Nephron progenitor cell (in vitro differentiated cells): Measurements from ENCODE around the gene ARID3C.

Source experiments
- DNase-seq: peaks from one replicate; pipeline ENCODE4 v3.0.0; 2021
- H3K27ac Mint-ChIP-seq: 2 replicates; pipeline ENCODE4 v1.8.0; 2021; ENCODE audit warnings: mild to moderate bottlenecking, moderate library complexity, mixed read lengths
- H3K27me3 Mint-ChIP-seq: 2 replicates; pipeline ENCODE4 v1.8.0; 2021; ENCODE audit warnings: mild to moderate bottlenecking, low read depth, mixed read lengths; ENCODE audit not compliant: poor library complexity
- H3K36me3 Mint-ChIP-seq: 2 replicates; pipeline ENCODE4 v1.8.0; 2021; ENCODE audit warnings: low read depth, mixed read lengths
- H3K4me1 Mint-ChIP-seq: 2 replicates; pipeline ENCODE4 v1.8.0; 2021; ENCODE audit warnings: mixed read lengths
- H3K4me3 Mint-ChIP-seq: 2 replicates; pipeline ENCODE4 v1.8.0; 2021; ENCODE audit warnings: mild to moderate bottlenecking, moderate library complexity, mixed read lengths
- H3K9me3 Mint-ChIP-seq: 2 replicates; pipeline ENCODE4 v1.8.0; 2021; ENCODE audit warnings: mild to moderate bottlenecking, moderate library complexity, mixed read lengths
- TF ChIP-seq, protein P1 (sequence below): fragments of 200-600 bp; sonication (generic); IDR thresholded peaks from 2 replicates; pipeline ENCODE4 v1.5.0; 2021; ENCODE audit warnings: antibody characterized with exemption

The ARID3C gene

DNA sequence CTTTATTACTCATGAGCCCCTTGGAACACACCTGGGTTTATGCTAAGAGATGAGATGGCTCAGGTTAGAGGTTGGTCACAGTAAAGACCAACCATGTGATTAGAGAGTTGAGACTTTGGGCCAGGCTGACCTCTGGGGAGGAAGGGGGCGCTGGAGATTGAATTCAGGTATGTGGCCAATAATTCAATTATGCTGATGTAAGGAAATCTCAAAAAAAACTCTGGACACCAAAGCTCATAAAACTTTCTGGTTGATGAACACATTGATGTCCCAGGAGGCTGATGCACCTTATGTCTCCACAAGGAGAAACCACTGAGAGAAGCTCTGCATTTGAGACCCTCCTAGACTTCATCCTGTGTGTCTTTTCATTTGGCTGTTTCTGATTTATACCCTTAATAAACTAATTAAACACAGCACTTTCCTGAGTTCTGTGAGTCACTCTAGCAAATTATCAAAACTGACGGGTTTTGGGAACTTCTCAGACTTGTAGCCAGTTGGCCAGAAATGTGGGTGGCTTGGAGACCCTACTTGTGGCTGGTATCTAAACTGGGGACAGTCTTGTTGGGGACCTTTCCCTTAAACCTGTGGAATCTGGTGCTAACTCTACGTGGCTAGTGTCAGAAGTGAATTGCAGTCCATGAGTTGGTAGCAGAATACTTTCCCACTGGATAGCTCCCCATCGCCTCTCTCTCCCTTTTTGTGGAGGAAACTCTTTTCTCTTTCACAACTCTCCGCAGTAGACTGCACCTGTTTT lies 41.1 kb upstream of the ARID3C start:
- Mint-ChIP-seq H3K36me3 (peaks cover 42% of the 10 kb centered on the region), H3K9me3 (peaks cover 9% of the 10 kb centered on the region), H3K27me3 (no peaks in the 10 kb centered on the region), H3K27ac (peak overlapping the region; percentile 27), H3K4me1 (peaks cover 24% of the 10 kb centered on the region), H3K4me3 (no peak overlapping the region)
- no peak for DNase-seq
- TF ChIP-seq, protein P1, sequence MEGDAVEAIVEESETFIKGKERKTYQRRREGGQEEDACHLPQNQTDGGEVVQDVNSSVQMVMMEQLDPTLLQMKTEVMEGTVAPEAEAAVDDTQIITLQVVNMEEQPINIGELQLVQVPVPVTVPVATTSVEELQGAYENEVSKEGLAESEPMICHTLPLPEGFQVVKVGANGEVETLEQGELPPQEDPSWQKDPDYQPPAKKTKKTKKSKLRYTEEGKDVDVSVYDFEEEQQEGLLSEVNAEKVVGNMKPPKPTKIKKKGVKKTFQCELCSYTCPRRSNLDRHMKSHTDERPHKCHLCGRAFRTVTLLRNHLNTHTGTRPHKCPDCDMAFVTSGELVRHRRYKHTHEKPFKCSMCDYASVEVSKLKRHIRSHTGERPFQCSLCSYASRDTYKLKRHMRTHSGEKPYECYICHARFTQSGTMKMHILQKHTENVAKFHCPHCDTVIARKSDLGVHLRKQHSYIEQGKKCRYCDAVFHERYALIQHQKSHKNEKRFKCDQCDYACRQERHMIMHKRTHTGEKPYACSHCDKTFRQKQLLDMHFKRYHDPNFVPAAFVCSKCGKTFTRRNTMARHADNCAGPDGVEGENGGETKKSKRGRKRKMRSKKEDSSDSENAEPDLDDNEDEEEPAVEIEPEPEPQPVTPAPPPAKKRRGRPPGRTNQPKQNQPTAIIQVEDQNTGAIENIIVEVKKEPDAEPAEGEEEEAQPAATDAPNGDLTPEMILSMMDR = no peak

DNA sequence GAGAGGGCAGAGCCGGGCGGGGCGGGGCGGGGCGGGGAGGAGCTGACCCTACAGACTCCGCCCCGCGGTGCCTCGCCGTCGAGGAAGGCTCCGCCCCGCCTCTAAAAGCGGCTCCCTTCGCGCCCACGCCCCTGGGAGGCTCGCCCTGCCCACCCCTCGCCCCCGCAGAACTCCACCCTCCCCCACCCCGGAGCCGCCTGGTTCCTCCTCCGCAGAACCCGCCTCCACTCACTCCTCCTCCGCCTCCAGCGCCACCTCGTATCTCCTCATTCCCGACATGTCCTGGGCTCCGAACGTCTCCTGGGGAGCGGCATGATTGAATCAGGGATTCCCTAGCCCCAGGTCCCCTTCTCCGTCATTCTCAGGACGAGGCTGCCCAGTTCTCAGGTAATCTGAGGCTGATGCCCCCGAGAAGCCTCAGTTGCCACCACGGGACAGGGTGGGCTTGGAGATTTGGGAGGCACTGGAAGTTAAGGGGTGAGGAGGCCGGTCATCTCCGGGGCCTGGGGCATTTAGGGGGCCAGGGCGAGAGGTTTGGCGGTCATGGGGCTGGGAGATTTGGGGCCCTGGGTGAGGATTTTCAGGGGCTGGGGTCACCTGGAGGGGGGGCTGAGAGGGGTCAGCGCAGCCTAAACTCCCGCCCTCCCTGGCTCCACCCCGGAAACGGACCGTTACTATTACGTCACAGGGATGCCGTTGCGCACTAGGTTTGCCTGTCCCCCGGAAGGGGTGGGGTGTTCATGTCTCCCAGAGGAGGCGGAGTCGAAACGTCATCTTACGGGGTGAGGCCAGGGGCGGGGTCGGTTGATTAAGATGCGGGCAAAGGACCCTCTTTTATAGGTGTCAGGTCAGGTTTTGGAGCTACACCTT lies 36.8 kb upstream of the ARID3C start:
- DNase-seq = peak; percentile 92
- Mint-ChIP-seq H3K36me3 (peaks cover 45% of the 10 kb centered on the region), H3K27ac (peak overlapping the region; percentile 99), H3K27me3 (peaks cover 3% of the 10 kb centered on the region), H3K9me3 (peaks cover 9% of the 10 kb centered on the region), H3K4me3 (peak overlapping the region; percentile 85), H3K4me1 (peaks cover 31% of the 10 kb centered on the region)
- TF ChIP-seq, protein P1 = no peak

- no peak for DNase-seq
- peaks cover 9% of the 10 kb centered on the region for H3K9me3 Mint-ChIP-seq
- H3K27me3 Mint-ChIP-seq = peaks cover 6% of the 10 kb centered on the region
- TF ChIP-seq, protein P1 = no peak
- H3K36me3 Mint-ChIP-seq = peaks cover 42% of the 10 kb centered on the region
- H3K4me1 Mint-ChIP-seq = peaks cover 31% of the 10 kb centered on the region
- H3K27ac Mint-ChIP-seq = no peak overlapping the region
- peak overlapping the region; percentile 85 for H3K4me3 Mint-ChIP-seq
Observed at GRCh38 chr9:34665067-34665380, 36.2 kb upstream of the ARID3C start.

DNA sequence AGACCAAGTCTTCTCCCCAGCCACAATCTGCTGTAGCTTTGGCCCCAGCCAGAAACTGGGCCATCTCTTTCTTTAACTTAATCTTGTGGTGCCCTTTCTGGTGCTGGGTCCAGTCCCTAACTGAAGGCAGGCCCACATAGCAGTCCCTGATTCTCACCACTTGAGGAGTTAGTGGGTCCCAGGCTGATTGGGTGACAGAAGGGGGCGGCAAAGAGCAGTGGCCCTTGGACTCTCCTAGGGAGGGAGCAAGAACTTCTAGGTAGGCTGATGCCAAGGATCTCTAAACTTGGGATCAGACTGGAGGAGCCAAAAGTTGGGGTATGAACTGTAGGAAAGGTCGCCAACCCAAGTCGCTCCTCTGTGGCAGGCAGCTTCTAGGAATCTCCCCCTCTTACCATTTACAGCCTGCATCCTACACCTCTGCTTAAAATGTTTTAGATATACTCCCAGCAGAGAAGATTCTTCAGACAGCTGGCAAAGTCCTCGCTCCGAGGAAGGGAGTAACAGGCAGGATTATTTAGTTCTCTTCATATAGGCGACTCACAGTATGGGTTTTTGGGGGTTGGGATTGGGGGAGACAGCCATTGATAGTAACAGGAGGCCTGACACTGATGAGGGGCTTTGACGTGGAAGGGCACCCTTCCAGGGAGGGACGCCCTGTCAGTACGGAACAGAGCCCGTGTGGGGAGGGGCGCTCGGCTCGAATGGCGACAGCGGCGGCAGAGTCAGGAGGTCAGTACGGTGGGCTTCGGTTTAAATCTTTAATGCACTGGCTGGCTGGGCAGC lies 35.6 kb upstream of the ARID3C start:
- H3K9me3 Mint-ChIP-seq = peaks cover 6% of the 10 kb centered on the region
- peak overlapping the region; percentile 85 for H3K4me3 Mint-ChIP-seq
- DNase-seq = peak; percentile 81
- peak overlapping the region; percentile 66 for H3K27ac Mint-ChIP-seq
- peaks cover 31% of the 10 kb centered on the region for H3K4me1 Mint-ChIP-seq
- peaks cover 6% of the 10 kb centered on the region for H3K27me3 Mint-ChIP-seq
- H3K36me3 Mint-ChIP-seq = peaks cover 37% of the 10 kb centered on the region
- TF ChIP-seq, protein P1 = peak; percentile 72

DNA sequence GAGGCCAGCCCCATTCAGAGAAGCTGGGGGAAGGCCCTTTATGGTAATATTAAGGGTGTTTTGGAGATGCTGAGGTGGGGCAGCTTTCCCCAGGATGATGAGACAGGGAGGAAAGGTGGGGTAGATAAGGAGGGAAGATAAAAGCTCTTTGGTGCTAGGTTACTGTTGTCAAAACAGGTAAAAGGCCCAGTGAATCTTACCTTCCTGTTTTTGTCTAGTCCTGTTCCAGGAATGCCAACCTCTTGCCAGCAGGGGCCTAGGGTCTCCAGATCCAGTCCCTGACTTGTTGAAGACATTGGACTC lies 34.4 kb upstream of the ARID3C start:
- H3K27ac Mint-ChIP-seq = no peak overlapping the region

More for the DNA sequence above, 34.4 kb upstream of the ARID3C start:
- peaks cover 36% of the 10 kb centered on the region for H3K4me1 Mint-ChIP-seq
- no peak overlapping the region for H3K4me3 Mint-ChIP-seq
- TF ChIP-seq, protein P1 = no peak
- peaks cover 25% of the 10 kb centered on the region for H3K36me3 Mint-ChIP-seq
- H3K27me3 Mint-ChIP-seq = peaks cover 6% of the 10 kb centered on the region
- H3K9me3 Mint-ChIP-seq = no peaks in the 10 kb centered on the region
- DNase-seq = no peak
